Measurements from ENCODE around the gene MX1.
A peak's percentile ranks its signal among the peaks of the same experiment; 100 is the strongest.

MX1 gene

DNA sequence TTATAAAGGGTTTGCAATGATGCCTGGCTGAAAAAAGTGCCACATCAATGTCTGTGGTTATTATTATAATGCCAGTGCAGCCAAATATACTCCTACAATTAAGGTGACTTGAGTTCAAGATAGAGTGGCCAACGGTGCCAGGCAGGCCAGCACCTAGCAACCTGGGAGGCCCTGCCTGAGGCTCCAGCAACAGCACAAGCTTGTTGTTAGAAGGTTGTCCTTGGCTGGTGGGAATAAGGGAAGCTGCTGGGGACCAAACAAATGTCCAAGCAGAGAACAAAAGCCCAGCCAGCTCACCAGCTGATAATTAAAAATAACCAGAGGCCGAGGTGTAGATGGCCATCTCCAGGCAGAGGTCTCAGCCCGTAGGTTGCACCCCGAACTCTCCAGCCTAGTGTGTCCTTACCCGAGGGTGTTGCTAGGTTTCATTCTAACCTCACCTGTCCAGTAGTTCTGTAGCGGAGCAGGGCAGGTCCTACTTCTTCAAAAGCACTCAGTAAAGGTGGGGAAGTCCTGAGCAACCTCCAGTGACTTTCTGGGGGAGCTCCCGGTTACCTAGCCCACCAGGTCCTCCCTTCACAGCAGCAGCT lies 80.1 kb downstream of the MX1 start:
- peaks cover 2% of the 10 kb centered on the region for H3K36me3 ChIP-seq (ENCODE audit: control insufficient read depth, insufficient read depth, low read length)
- H3K27me3 ChIP-seq (ENCODE audit: control insufficient read depth, insufficient read depth, low read length): peaks cover 20% of the 10 kb centered on the region
- no peak overlapping the region for H3K9ac ChIP-seq (ENCODE audit: low read depth, low read length)
- H3K4me3 ChIP-seq (ENCODE audit: low read depth, low read length): peak overlapping the region; percentile 80
- no peaks in the 10 kb centered on the region for H3K9me3 ChIP-seq (ENCODE audit: control insufficient read depth, insufficient read depth, low read length)
- H3K4me1 ChIP-seq (ENCODE audit: control insufficient read depth, insufficient read depth, low read length): peaks cover 13% of the 10 kb centered on the region

GRCh38 chr21:41506611-41507520 lies 80.8 kb downstream of the MX1 start:
- H3K9ac ChIP-seq (ENCODE audit: low read depth, low read length): peak overlapping the region; percentile 54
- H3K4me3 ChIP-seq (ENCODE audit: low read depth, low read length): peak overlapping the region; percentile 80

GRCh38 chr21:41507521-41508414 lies 81.7 kb downstream of the MX1 start, which contains the start of gene TMPRSS2:
Gene TMPRSS2, minus strand, starts transcription at chr21:41508158. Its CDS starts 10,025 bp downstream, at chr21:41498133.
- H3K27me3 ChIP-seq (ENCODE audit: control insufficient read depth, insufficient read depth, low read length): peaks cover 20% of the 10 kb centered on the region
- peak within 1 kb of the TSS; percentile 80 for H3K4me3 ChIP-seq (ENCODE audit: low read depth, low read length)
- H3K36me3 ChIP-seq (ENCODE audit: control insufficient read depth, insufficient read depth, low read length): peaks cover 2% of the 10 kb centered on the region
- H3K9ac ChIP-seq (ENCODE audit: low read depth, low read length): peak within 1 kb of the TSS; percentile 54
- H3K9me3 ChIP-seq (ENCODE audit: control insufficient read depth, insufficient read depth, low read length): no peaks in the 10 kb centered on the region
- H3K4me1 ChIP-seq (ENCODE audit: control insufficient read depth, insufficient read depth, low read length): peaks cover 13% of the 10 kb centered on the region

More at GRCh38 chr21:41506611-41507520, 80.8 kb downstream of the MX1 start:
- no peaks in the 10 kb centered on the region for H3K9me3 ChIP-seq (ENCODE audit: control insufficient read depth, insufficient read depth, low read length)
- peaks cover 20% of the 10 kb centered on the region for H3K27me3 ChIP-seq (ENCODE audit: control insufficient read depth, insufficient read depth, low read length)
- peaks cover 13% of the 10 kb centered on the region for H3K4me1 ChIP-seq (ENCODE audit: control insufficient read depth, insufficient read depth, low read length)
- H3K36me3 ChIP-seq (ENCODE audit: control insufficient read depth, insufficient read depth, low read length): peaks cover 2% of the 10 kb centered on the region

- Histone ChIP-seq H3K4me3 (ENCODE audit: low read depth, low read length) (peak overlapping the region; percentile 68), H3K27me3 (ENCODE audit: control insufficient read depth, insufficient read depth, low read length) (peaks cover 20% of the 10 kb centered on the region)
Measured at GRCh38 chr21:41508415-41509144, 82.5 kb downstream of the MX1 start.

More at GRCh38 chr21:41508415-41509144, 82.5 kb downstream of the MX1 start:
- peaks cover 13% of the 10 kb centered on the region for H3K4me1 ChIP-seq (ENCODE audit: control insufficient read depth, insufficient read depth, low read length)
- H3K9ac ChIP-seq (ENCODE audit: low read depth, low read length): peak overlapping the region; percentile 24
- peaks cover 2% of the 10 kb centered on the region for H3K36me3 ChIP-seq (ENCODE audit: control insufficient read depth, insufficient read depth, low read length)
- no peaks in the 10 kb centered on the region for H3K9me3 ChIP-seq (ENCODE audit: control insufficient read depth, insufficient read depth, low read length)
